Endothelial cell of coronary artery (primary cell): Measurements from ENCODE around the gene RXFP3. TPM values are rescaled to one million over a fixed set of nuclear protein-coding genes. Genes with fewer than 3 reads are reported as not detected.

Experiments used
- total RNA-seq: library from RNA; depleted of rRNA; stranded (reverse); fragments of >200 nt; gene quantifications from 2 replicates; pipeline ENCODE4 v1.2.3, GENCODE V29; 2014

Gene RXFP3
- 0.09 TPM in 1 of 2 replicates, not detected in the other for total RNA-seq

GRCh38 chr5:33936381-33937016 is at the start of gene RXFP3:
RXFP3 (plus strand) TSS chr5:33936386; CDS start chr5:33936741, 355 bp downstream.

GRCh38 chr5:33891788-33892619 is 44.2 kb upstream of the RXFP3 start, which contains the start of gene ADAMTS12:
ADAMTS12 (minus strand) TSS chr5:33891990; CDS start chr5:33891856, 134 bp downstream.

GRCh38 chr5:33984671-33985124 is 48.5 kb downstream of the RXFP3 start, which contains the start of gene SLC45A2:
SLC45A2 (minus strand) TSS chr5:33984693; CDS start chr5:33984583, 110 bp downstream.

Other genes with a start within 250 kb of the RXFP3 start
- 0.09 and 16.9 TPM in 2 replicates for gene ADAMTS12, start 44.4 kb upstream of the RXFP3 start, total RNA-seq
- 0.09 TPM in 1 of 2 replicates, not detected in the other for gene SLC45A2, start 48.3 kb downstream of the RXFP3 start, total RNA-seq
- 5.6 and 6.7 TPM in 2 replicates for gene AMACR, start 71.7 kb downstream of the RXFP3 start, total RNA-seq
- 0.28 and 0.54 TPM in 2 replicates for gene C1QTNF3, start 106.8 kb downstream of the RXFP3 start, total RNA-seq